ENCODE measurements around the gene TTLL3.

The TTLL3 gene

GRCh38 chr3:9826815-9827573 is 16.9 kb downstream of the TTLL3 start:
- H3K4me2 ChIP-seq: no peak overlapping the region
- no peak overlapping the region for H3K27ac ChIP-seq
- H2AFZ ChIP-seq (ENCODE audit: low read depth): no peak overlapping the region
- peak; percentile 38 for TF ChIP-seq CTCF (conservative IDR thresholded peaks at IDR 0.05; ENCODE audit: low read depth, low read length)
- no peaks in the 10 kb centered on the region for H3K36me3 ChIP-seq (ENCODE audit: insufficient read depth)
- no peak overlapping the region for H3K4me3 ChIP-seq (IDR thresholded peaks at IDR 0.05; ENCODE audit: insufficient read depth, low read depth, low read length)
- no peaks in the 10 kb centered on the region for H3K27me3 ChIP-seq (ENCODE audit: insufficient read depth, low read depth)
- no peaks in the 10 kb centered on the region for H3K4me1 ChIP-seq (ENCODE audit: low read depth, poor library complexity, severe bottlenecking)
- H4K20me1 ChIP-seq (ENCODE audit: insufficient read depth): no peaks in the 10 kb centered on the region
- no peaks in the 10 kb centered on the region for H3K79me2 ChIP-seq (ENCODE audit: insufficient read depth, low read depth)
- no peak overlapping the region for H3K9ac ChIP-seq

GRCh38 chr3:9828801-9829755 is 19.0 kb downstream of the TTLL3 start:
- no peak overlapping the region for H3K27ac ChIP-seq
- no peaks in the 10 kb centered on the region for H3K36me3 ChIP-seq (ENCODE audit: insufficient read depth)
- H3K4me3 ChIP-seq (IDR thresholded peaks at IDR 0.05; ENCODE audit: insufficient read depth, low read depth, low read length): no peak overlapping the region
- no peak for TF ChIP-seq CTCF (conservative IDR thresholded peaks at IDR 0.05; ENCODE audit: low read depth, low read length)
- no peaks in the 10 kb centered on the region for H3K79me2 ChIP-seq (ENCODE audit: insufficient read depth, low read depth)
- no peak overlapping the region for H3K9ac ChIP-seq
- H4K20me1 ChIP-seq (ENCODE audit: insufficient read depth): no peaks in the 10 kb centered on the region
- no peaks in the 10 kb centered on the region for H3K4me1 ChIP-seq (ENCODE audit: low read depth, poor library complexity, severe bottlenecking)
- no peak overlapping the region for H3K4me2 ChIP-seq
- H2AFZ ChIP-seq (ENCODE audit: low read depth): no peak overlapping the region
- no peaks in the 10 kb centered on the region for H3K27me3 ChIP-seq (ENCODE audit: insufficient read depth, low read depth)

GRCh38 chr3:9831253-9831652 is 21.2 kb downstream of the TTLL3 start:
- Histone ChIP-seq H3K27me3 (ENCODE audit: insufficient read depth, low read depth) (no peaks in the 10 kb centered on the region), H3K27ac (no peak overlapping the region), H4K20me1 (ENCODE audit: insufficient read depth) (no peaks in the 10 kb centered on the region), H3K79me2 (ENCODE audit: insufficient read depth, low read depth) (no peaks in the 10 kb centered on the region), H3K9ac (no peak overlapping the region), H3K4me3 (IDR thresholded peaks at IDR 0.05; ENCODE audit: insufficient read depth, low read depth, low read length) (no peak overlapping the region), H2AFZ (ENCODE audit: low read depth) (no peak overlapping the region), H3K36me3 (ENCODE audit: insufficient read depth) (no peaks in the 10 kb centered on the region), H3K4me1 (ENCODE audit: low read depth, poor library complexity, severe bottlenecking) (no peaks in the 10 kb centered on the region), H3K4me2 (no peak overlapping the region)
- TF ChIP-seq CTCF (conservative IDR thresholded peaks at IDR 0.05; ENCODE audit: low read depth, low read length): no peak

GRCh38 chr3:9833078-9833477 is 23.0 kb downstream of the TTLL3 start:
- Histone ChIP-seq H3K36me3 (ENCODE audit: insufficient read depth) (no peaks in the 10 kb centered on the region), H3K27ac (no peak overlapping the region)
- no peak for TF ChIP-seq CTCF (conservative IDR thresholded peaks at IDR 0.05; ENCODE audit: low read depth, low read length)

More at GRCh38 chr3:9833078-9833477, 23.0 kb downstream of the TTLL3 start:
- Histone ChIP-seq H3K79me2 (ENCODE audit: insufficient read depth, low read depth) (no peaks in the 10 kb centered on the region), H3K4me1 (ENCODE audit: low read depth, poor library complexity, severe bottlenecking) (no peaks in the 10 kb centered on the region), H3K4me2 (no peak overlapping the region), H3K4me3 (IDR thresholded peaks at IDR 0.05; ENCODE audit: insufficient read depth, low read depth, low read length) (no peak overlapping the region), H3K27me3 (ENCODE audit: insufficient read depth, low read depth) (no peaks in the 10 kb centered on the region), H4K20me1 (ENCODE audit: insufficient read depth) (no peaks in the 10 kb centered on the region), H2AFZ (ENCODE audit: low read depth) (no peak overlapping the region), H3K9ac (no peak overlapping the region)
